GM10266 (cell line): ENCODE data around the gene OPCML.

ENCODE experiments used
- DNase-seq: peaks from one replicate; pipeline ENCODE4 v3.0.0; 2012; ENCODE audit errors: extremely low spot score
- CTCF ChIP-seq: IDR thresholded peaks from 2 replicates; pipeline ENCODE4 v1.5.1; 2012; ENCODE audit warnings: mild to moderate bottlenecking, low read depth; ENCODE audit not compliant: control insufficient read depth, insufficient read depth; ENCODE audit errors: missing control alignments

OPCML gene

GRCh38 chr11:133154076-133154475 is 378.2 kb downstream of the OPCML start:
- no peak for TF ChIP-seq CTCF
- DNase-seq = no peak

GRCh38 chr11:133153031-133153430 is 379.3 kb downstream of the OPCML start:
- no peak for TF ChIP-seq CTCF
- no peak for DNase-seq

- TF ChIP-seq CTCF = no peak
- DNase-seq = no peak
Observed at GRCh38 chr11:133149698-133150097, 382.6 kb downstream of the OPCML start.

- TF ChIP-seq CTCF = no peak
- no peak for DNase-seq
Observed at GRCh38 chr11:133147625-133148024, 384.7 kb downstream of the OPCML start.

- no peak for TF ChIP-seq CTCF
- no peak for DNase-seq
Observed at GRCh38 chr11:133146697-133147306, 385.5 kb downstream of the OPCML start.

- no peak for DNase-seq
- TF ChIP-seq CTCF = no peak
Observed at GRCh38 chr11:133137939-133138338, 394.4 kb downstream of the OPCML start.

- TF ChIP-seq CTCF = no peak
Observed at GRCh38 chr11:133137270-133137669, 395.0 kb downstream of the OPCML start.

More at GRCh38 chr11:133137270-133137669, 395.0 kb downstream of the OPCML start:
- DNase-seq = no peak
